Measurements from ENCODE around the gene GCA. TPM values are rescaled to one million over a fixed set of nuclear protein-coding genes. Genes with fewer than 3 reads are reported as not detected.

Gene GCA
- total RNA-seq, 1 donor, result 72.2 TPM

DNA sequence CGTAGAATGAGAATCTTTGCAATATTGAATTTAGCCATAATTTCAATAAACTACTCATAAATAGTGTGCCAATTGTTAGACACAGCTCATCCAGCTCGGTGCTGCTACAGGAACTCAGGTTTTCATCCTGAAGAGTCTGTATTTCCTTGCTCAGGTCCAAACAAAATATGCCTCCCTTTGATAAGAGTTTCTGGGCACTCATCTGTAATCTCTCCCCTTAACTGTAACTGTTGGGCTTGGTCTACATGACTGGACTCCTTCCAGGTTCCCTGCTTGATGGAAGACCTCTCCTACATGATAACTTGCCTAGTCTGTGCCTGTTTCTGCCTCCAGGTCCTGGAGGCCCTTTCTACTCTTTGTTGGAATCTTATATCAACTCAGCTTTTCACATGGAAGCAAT, 57.9 kb downstream of the GCA start:
- DNase-seq (ENCODE audit: low read depth in 2 of 3, low spot score in 2 of 3), result no peak

DNA sequence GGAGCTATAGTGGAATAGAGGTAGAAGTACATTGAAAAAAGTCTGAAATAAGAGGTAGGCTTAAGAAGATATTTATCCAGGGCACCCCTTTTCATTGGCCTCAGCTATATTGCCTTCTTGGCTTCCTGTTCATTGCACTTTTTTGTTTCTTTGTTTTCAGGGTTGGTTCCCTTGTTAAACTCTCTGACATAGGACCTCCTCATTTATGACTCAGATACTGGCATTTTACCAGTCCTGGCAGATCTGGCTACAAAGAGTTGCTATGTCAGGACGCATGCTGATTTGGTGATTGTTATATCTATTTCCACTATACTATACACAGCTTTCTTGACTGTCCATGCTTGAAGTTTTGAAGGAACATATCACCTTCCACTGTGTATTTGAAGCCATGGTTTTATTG, 60.0 kb downstream of the GCA start:
- no peak for DNase-seq (ENCODE audit: low read depth in 2 of 3, low spot score in 2 of 3)

Other genes starting within 250 kb of the GCA start
- not detected for gene GCG, start 191.9 kb upstream of the GCA start, total RNA-seq
- gene FAP, start 100.7 kb upstream of the GCA start, total RNA-seq, result not detected
- gene IFIH1, start 25.4 kb upstream of the GCA start, total RNA-seq, result 59.8 TPM

Measured in hematopoietic multipotent progenitor cell (in vitro differentiated cells).